Measurements from ENCODE around the gene NIT2. TPM values are rescaled to one million over a fixed set of nuclear protein-coding genes. Genes with fewer than 3 reads are reported as not detected.

The NIT2 gene
- total and polyA plus RNA-seq, 8 donors = 30.8 to 55.8 (median 45.3) TPM

- DNase-seq (peak in 2 of 4 donors; percentile 31 to 37), ATAC-seq (peak; percentile 1)
- peak overlapping the region; percentile 73 to 96 for H3K4me3 ChIP-seq
- H3K9me3 ChIP-seq = no peaks in the 10 kb centered on the region
- intact Hi-C loops (cut with DNase I) = no loop called here
- H3K27ac ChIP-seq = peak overlapping the region; percentile 90 to 91
- peaks cover 15 to 37% of the 10 kb centered on the region in 2 donors for H3K4me1 ChIP-seq
- H3K27me3 ChIP-seq = no peaks in the 10 kb centered on the region
- H3K36me3 ChIP-seq = no peaks in the 10 kb centered on the region
- TF ChIP-seq CTCF (IDR thresholded peaks at IDR 0.05) = no peak
These were observed 65.8 kb downstream of the NIT2 start for GRCh38 chr3:100400419-100400779.

GRCh38 chr3:100400780-100401673 lies 66.5 kb downstream of the NIT2 start, which contains the start of the genes LNP1 and TOMM70:
Gene LNP1, plus strand, starts transcription at chr3:100401539. Its CDS starts 28,191 bp downstream, at chr3:100429730.
Gene TOMM70, minus strand, starts transcription at chr3:100401089. Its CDS starts 140 bp downstream, at chr3:100400949.
- peak in 1 of 2 donors; percentile 4 for TF ChIP-seq CTCF (IDR thresholded peaks at IDR 0.05)
- Histone ChIP-seq H3K4me3 (peak within 1 kb of the TSS; percentile 73 to 96), H3K27me3 (no peaks in the 10 kb centered on the region), H3K36me3 (no peaks in the 10 kb centered on the region), H3K9me3 (no peaks in the 10 kb centered on the region), H3K4me1 (peaks cover 15 to 37% of the 10 kb centered on the region in 2 donors), H3K27ac (peak within 1 kb of the TSS; percentile 90 to 91)
- peak; percentile 95 to 98 (median 98) for DNase-seq
- ATAC-seq = peak; percentile 97
- intact Hi-C loops (cut with DNase I) = no loop called here

- Histone ChIP-seq H3K27ac (peak overlapping the region; percentile 90 to 91), H3K27me3 (no peaks in the 10 kb centered on the region), H3K9me3 (no peaks in the 10 kb centered on the region), H3K4me1 (peaks cover 15 to 37% of the 10 kb centered on the region in 2 donors), H3K36me3 (no peaks in the 10 kb centered on the region), H3K4me3 (peak overlapping the region; percentile 73 to 96)
- intact Hi-C loops (cut with DNase I) = no loop called here
- peak in 2 of 4 donors; percentile 36 to 76 for DNase-seq
- TF ChIP-seq CTCF (IDR thresholded peaks at IDR 0.05) = no peak
- peak; percentile 18 for ATAC-seq
These were observed 67.1 kb downstream of the NIT2 start for GRCh38 chr3:100401674-100402041.

- DNase-seq = peak in 2 of 4 donors; percentile 62 to 72
- peak overlapping the region; percentile 90 to 91 for H3K27ac ChIP-seq
- H3K36me3 ChIP-seq = no peaks in the 10 kb centered on the region
- no peak for TF ChIP-seq CTCF (IDR thresholded peaks at IDR 0.05)
- no peaks in the 10 kb centered on the region for H3K27me3 ChIP-seq
- peaks cover 15 to 37% of the 10 kb centered on the region in 2 donors for H3K4me1 ChIP-seq
- H3K9me3 ChIP-seq = peaks cover 0 to 3% of the 10 kb centered on the region in 2 donors
- intact Hi-C loops (cut with DNase I) = no loop called here
- H3K4me3 ChIP-seq = peak overlapping the region; percentile 73 to 96
- no peak for ATAC-seq
These were observed 67.7 kb downstream of the NIT2 start for GRCh38 chr3:100402256-100402655.

GRCh38 chr3:100402891-100403290 lies 68.3 kb downstream of the NIT2 start:
- no peak for ATAC-seq
- peak overlapping the region in 1 of 2 donors; percentile 90 for H3K27ac ChIP-seq
- no peak for TF ChIP-seq CTCF (IDR thresholded peaks at IDR 0.05)

More at GRCh38 chr3:100402891-100403290, 68.3 kb downstream of the NIT2 start:
- no peaks in the 10 kb centered on the region for H3K27me3 ChIP-seq
- H3K4me3 ChIP-seq = peak overlapping the region; percentile 73 to 96
- peak in 1 of 4 donors; percentile 13 for DNase-seq
- intact Hi-C loops (cut with DNase I) = no loop called here
- H3K9me3 ChIP-seq = peaks cover 0 to 9% of the 10 kb centered on the region in 2 donors
- H3K36me3 ChIP-seq = no peaks in the 10 kb centered on the region
- peaks cover 15 to 36% of the 10 kb centered on the region in 2 donors for H3K4me1 ChIP-seq
